KMS-11 (cell line): ENCODE measurements around the gene RNF112.

Experiments
- H2AFZ ChIP-seq: fragments of 200-600 bp; sonication (generic); 2 replicates; pipeline ENCODE4 v1.6.1; 2016; ENCODE audit warnings: antibody characterized with exemption, mixed run types, low read depth
- H3K27ac ChIP-seq: fragments of 200-600 bp; sonication (generic); 2 replicates; pipeline ENCODE4 v1.6.1; 2016; ENCODE audit warnings: mild to moderate bottlenecking, mixed run types
- H3K27me3 ChIP-seq: fragments of 200-600 bp; sonication (generic); 2 replicates; pipeline ENCODE4 v1.6.1; 2017; ENCODE audit warnings: mild to moderate bottlenecking, low read depth, mixed run types, moderate library complexity; ENCODE audit not compliant: insufficient read depth
- H3K36me3 ChIP-seq: fragments of 200-600 bp; sonication (generic); 2 replicates; pipeline ENCODE4 v1.6.1; 2017; ENCODE audit warnings: mild to moderate bottlenecking, mixed run types; ENCODE audit not compliant: insufficient read depth
- H3K4me1 ChIP-seq: fragments of 200-600 bp; sonication (generic); 2 replicates; pipeline ENCODE4 v1.6.1; 2016; ENCODE audit warnings: mild to moderate bottlenecking, low read depth, mixed run types; ENCODE audit not compliant: poor library complexity, severe bottlenecking
- H3K4me2 ChIP-seq: fragments of 200-600 bp; sonication (generic); 2 replicates; pipeline ENCODE4 v1.7.0; 2016; ENCODE audit warnings: mild to moderate bottlenecking, mixed run types
- H3K4me3 ChIP-seq: fragments of 200-600 bp; sonication (generic); IDR thresholded peaks from 2 replicates; pipeline ENCODE4 v1.6.1; 2017; ENCODE audit warnings: low read depth, low read length, mixed read lengths; ENCODE audit not compliant: insufficient read depth
- H3K79me2 ChIP-seq: fragments of 200-600 bp; sonication (generic); 2 replicates; pipeline ENCODE4 v1.6.1; 2016; ENCODE audit warnings: low read depth, mixed run types; ENCODE audit not compliant: insufficient read depth
- H3K9ac ChIP-seq: fragments of 200-600 bp; sonication (generic); 2 replicates; pipeline ENCODE4 v1.6.1; 2016; ENCODE audit warnings: mild to moderate bottlenecking, mixed run types
- H4K20me1 ChIP-seq: fragments of 200-600 bp; sonication (generic); 2 replicates; pipeline ENCODE4 v1.6.1; 2016; ENCODE audit warnings: mild to moderate bottlenecking, mixed run types; ENCODE audit not compliant: insufficient read depth
- TF ChIP-seq, protein P1 (sequence below): fragments of 200-600 bp; sonication (generic); conservative IDR thresholded peaks from 2 replicates; pipeline ENCODE4 v1.6.1; 2017; ENCODE audit warnings: low read depth, mild to moderate bottlenecking, antibody characterized with exemption, low read length, moderate library complexity, mixed read lengths

The RNF112 gene

GRCh38 chr17:19448341-19449268, 37.6 kb downstream of the RNF112 start:
- Histone ChIP-seq H3K27me3 (no peaks in the 10 kb centered on the region), H3K27ac (no peak overlapping the region), H2AFZ (no peak overlapping the region), H3K79me2 (no peaks in the 10 kb centered on the region), H3K4me1 (peaks cover 6% of the 10 kb centered on the region), H3K4me3 (no peak overlapping the region), H3K4me2 (no peak overlapping the region), H3K36me3 (no peaks in the 10 kb centered on the region), H4K20me1 (no peaks in the 10 kb centered on the region), H3K9ac (no peak overlapping the region)
- TF ChIP-seq, protein P1, sequence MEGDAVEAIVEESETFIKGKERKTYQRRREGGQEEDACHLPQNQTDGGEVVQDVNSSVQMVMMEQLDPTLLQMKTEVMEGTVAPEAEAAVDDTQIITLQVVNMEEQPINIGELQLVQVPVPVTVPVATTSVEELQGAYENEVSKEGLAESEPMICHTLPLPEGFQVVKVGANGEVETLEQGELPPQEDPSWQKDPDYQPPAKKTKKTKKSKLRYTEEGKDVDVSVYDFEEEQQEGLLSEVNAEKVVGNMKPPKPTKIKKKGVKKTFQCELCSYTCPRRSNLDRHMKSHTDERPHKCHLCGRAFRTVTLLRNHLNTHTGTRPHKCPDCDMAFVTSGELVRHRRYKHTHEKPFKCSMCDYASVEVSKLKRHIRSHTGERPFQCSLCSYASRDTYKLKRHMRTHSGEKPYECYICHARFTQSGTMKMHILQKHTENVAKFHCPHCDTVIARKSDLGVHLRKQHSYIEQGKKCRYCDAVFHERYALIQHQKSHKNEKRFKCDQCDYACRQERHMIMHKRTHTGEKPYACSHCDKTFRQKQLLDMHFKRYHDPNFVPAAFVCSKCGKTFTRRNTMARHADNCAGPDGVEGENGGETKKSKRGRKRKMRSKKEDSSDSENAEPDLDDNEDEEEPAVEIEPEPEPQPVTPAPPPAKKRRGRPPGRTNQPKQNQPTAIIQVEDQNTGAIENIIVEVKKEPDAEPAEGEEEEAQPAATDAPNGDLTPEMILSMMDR, result no peak

GRCh38 chr17:19449656-19450055, 38.6 kb downstream of the RNF112 start:
- Histone ChIP-seq H2AFZ (no peak overlapping the region), H3K27ac (no peak overlapping the region), H3K9ac (no peak overlapping the region), H3K36me3 (no peaks in the 10 kb centered on the region), H3K4me3 (no peak overlapping the region), H3K4me1 (peaks cover 6% of the 10 kb centered on the region), H4K20me1 (no peaks in the 10 kb centered on the region), H3K79me2 (no peaks in the 10 kb centered on the region), H3K4me2 (no peak overlapping the region), H3K27me3 (no peaks in the 10 kb centered on the region)
- TF ChIP-seq, protein P1, result no peak

DNA sequence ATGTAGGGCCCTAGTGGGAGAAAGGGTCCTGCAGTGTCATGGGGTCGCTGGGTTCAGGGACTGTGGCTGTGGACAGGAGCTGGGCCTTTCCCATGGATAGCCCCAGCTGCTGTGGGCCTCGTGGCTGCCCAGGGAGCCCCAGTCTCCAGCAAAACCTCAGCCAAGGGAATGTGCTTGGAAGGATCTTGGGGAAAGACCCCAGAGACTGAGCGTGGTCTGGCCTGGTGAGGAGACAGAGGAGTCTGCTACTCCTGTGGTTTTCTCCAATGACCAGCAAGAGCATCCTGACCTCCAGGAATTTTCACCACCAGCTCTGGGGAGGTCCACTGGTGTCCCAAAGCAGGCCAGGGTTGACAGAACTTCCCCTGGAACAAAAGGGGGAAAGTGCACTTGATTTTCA, 42.3 kb downstream of the RNF112 start:
- H3K4me3 ChIP-seq, result no peak overlapping the region
- no peak overlapping the region for H2AFZ ChIP-seq
- no peak overlapping the region for H3K4me2 ChIP-seq
- TF ChIP-seq, protein P1, result no peak
- no peaks in the 10 kb centered on the region for H4K20me1 ChIP-seq
- no peaks in the 10 kb centered on the region for H3K27me3 ChIP-seq
- no peaks in the 10 kb centered on the region for H3K4me1 ChIP-seq
- H3K36me3 ChIP-seq, result no peaks in the 10 kb centered on the region
- no peaks in the 10 kb centered on the region for H3K79me2 ChIP-seq
- H3K9ac ChIP-seq, result no peak overlapping the region
- no peak overlapping the region for H3K27ac ChIP-seq

GRCh38 chr17:19454074-19454473, 43.0 kb downstream of the RNF112 start:
- TF ChIP-seq, protein P1, result no peak
- Histone ChIP-seq H2AFZ (no peak overlapping the region), H3K27me3 (no peaks in the 10 kb centered on the region), H3K36me3 (no peaks in the 10 kb centered on the region), H3K9ac (no peak overlapping the region), H3K4me2 (no peak overlapping the region), H3K79me2 (no peaks in the 10 kb centered on the region), H4K20me1 (no peaks in the 10 kb centered on the region), H3K4me1 (no peaks in the 10 kb centered on the region), H3K4me3 (no peak overlapping the region), H3K27ac (no peak overlapping the region)
